Placental pericyte (primary cell): ENCODE data around the gene UGCG. TPM values are rescaled to one million over a fixed set of nuclear protein-coding genes. Genes with fewer than 3 reads are reported as not detected.

Source experiments
- small RNA-seq: library from RNA; depleted of rRNA; stranded (forward); fragments of <200 nt; gene quantifications from one replicate; pipeline ENCODE3, GENCODE V24; 2012; ENCODE audit warnings: low replicate concordance
- total RNA-seq: library from RNA; depleted of rRNA; stranded (reverse); fragments of >200 nt; gene quantifications from 2 replicates; pipeline ENCODE4 v1.2.3, GENCODE V29; 2012

UGCG gene
- total RNA-seq: 149 and 192 TPM in 2 replicates

DNA sequence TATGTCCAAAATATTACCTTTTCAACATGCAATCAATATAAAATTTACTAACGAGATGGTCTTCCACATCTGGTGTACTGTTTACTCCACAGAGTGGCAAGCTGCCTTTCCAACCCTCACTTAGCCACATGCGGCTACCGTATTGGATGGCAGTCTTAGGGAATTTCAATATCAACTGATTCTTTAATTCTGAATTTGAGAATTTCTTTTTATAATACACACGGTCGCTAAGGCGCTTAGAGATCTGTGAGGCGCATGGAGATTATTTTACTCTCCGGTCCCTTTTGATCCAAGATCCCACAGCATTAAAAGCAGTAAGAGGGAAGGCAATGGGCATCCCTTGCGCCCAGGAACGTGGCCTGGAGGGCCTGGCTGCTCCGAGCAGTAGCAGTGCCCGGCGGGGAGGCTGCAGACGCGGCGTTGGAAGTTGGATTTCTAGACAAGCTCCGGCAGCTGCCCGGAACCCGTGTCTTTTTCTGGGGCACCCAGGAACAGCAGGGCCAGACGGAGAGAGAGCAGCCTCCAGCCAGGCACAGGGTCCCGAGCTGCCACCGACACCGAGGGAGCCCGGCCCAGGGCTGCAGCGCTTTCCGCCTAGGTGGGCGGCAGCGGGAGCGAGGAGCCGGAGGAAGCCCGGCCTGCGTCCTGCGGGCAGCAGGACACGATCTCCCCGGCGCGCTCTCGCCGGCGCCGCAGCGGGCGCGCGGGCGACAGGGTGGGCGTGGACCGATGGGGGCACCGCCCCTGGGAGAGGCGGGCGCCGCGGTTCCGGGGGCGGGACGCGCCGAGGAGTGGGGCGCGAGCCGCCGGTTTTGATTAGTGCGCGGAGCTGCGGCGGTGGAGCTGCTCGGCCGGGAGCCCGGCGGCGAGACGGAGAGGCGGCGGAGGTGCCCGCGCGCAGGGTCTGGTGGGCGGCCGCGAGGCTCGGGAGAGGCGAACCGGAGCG lies at the start of gene UGCG:
UGCG (plus strand) TSS at position 819 of the 946 bp plus-strand sequence. CDS start 402 bp downstream, outside the sequence.

Small RNAs within 50 kb of the gene (small RNA-seq; reads per million reads assigned to genes)
- not detected for gene MIR4668

Other genes starting within 250 kb of the UGCG start
- 50.1 and 85.9 TPM in 2 replicates for gene GNG10, start 235.2 kb upstream of the UGCG start, total RNA-seq
- gene SHOC1, start 101.9 kb upstream of the UGCG start, total RNA-seq: under 0.01 and 0.14 TPM in 2 replicates